HG03039 (cell line): Measurements from ENCODE around the gene SPOCK3.
"Not testable (repeated sequence)": the region's sequence is repeated elsewhere in the genome, so short reads cannot be mapped to it uniquely, and the experiment has no call there.

Source experiments
- ATAC-seq: cut with Tn5 transposase; IDR thresholded peaks from one replicate; pipeline ENCODE4 v1.9.1; 2021; ENCODE audit warnings: mild to moderate bottlenecking, moderate library complexity; ENCODE audit not compliant: unreplicated experiment

The SPOCK3 gene

GRCh38 chr4:166836865-166837264, 397.4 kb downstream of the SPOCK3 start:
- ATAC-seq = no peak

- no peak for ATAC-seq
These were observed 406.7 kb downstream of the SPOCK3 start for GRCh38 chr4:166827629-166828028.

GRCh38 chr4:166827167-166827566, 407.1 kb downstream of the SPOCK3 start:
- no peak for ATAC-seq

- no peak for ATAC-seq
These were observed 410.4 kb downstream of the SPOCK3 start for GRCh38 chr4:166823848-166824247.

GRCh38 chr4:166823126-166823525, 411.2 kb downstream of the SPOCK3 start:
- no peak for ATAC-seq

- no peak for ATAC-seq
These were observed 411.9 kb downstream of the SPOCK3 start for GRCh38 chr4:166822386-166822785.

GRCh38 chr4:166816890-166817289, 417.4 kb downstream of the SPOCK3 start:
- no peak for ATAC-seq

GRCh38 chr4:166808380-166808779, 425.9 kb downstream of the SPOCK3 start:
- no peak for ATAC-seq

- no peak for ATAC-seq
These were observed 431.9 kb downstream of the SPOCK3 start for GRCh38 chr4:166802346-166802745.

- ATAC-seq = no peak
These were observed 436.2 kb downstream of the SPOCK3 start for GRCh38 chr4:166798126-166798525.

GRCh38 chr4:166777760-166778159, 456.5 kb downstream of the SPOCK3 start:
- peak; percentile 56 for ATAC-seq

- ATAC-seq = no peak
These were observed 471.3 kb downstream of the SPOCK3 start for GRCh38 chr4:166763018-166763417.

GRCh38 chr4:166741742-166742141, 492.6 kb downstream of the SPOCK3 start:
- no peak for ATAC-seq

GRCh38 chr4:166739215-166739614, 495.1 kb downstream of the SPOCK3 start:
- ATAC-seq = not testable (repeated sequence)

- no peak for ATAC-seq
These were observed 496.9 kb downstream of the SPOCK3 start for GRCh38 chr4:166737430-166737829.

GRCh38 chr4:166735553-166735952, 498.7 kb downstream of the SPOCK3 start:
- ATAC-seq = no peak

GRCh38 chr4:166734797-166735196, 499.5 kb downstream of the SPOCK3 start:
- no peak for ATAC-seq

GRCh38 chr4:166733686-166734085, 500.6 kb downstream of the SPOCK3 start:
- no peak for ATAC-seq

- no peak for ATAC-seq
These were observed 507.5 kb downstream of the SPOCK3 start for GRCh38 chr4:166726832-166727231.

- no peak for ATAC-seq
These were observed 509.9 kb downstream of the SPOCK3 start for GRCh38 chr4:166724369-166724768.

GRCh38 chr4:166723532-166724140, 510.7 kb downstream of the SPOCK3 start:
- ATAC-seq = no peak

- not testable (repeated sequence) for ATAC-seq
These were observed 518.3 kb downstream of the SPOCK3 start for GRCh38 chr4:166715748-166716713.
